GM19467 (cell line): ENCODE results near the gene DCLRE1C.
"Not testable (repeated sequence)": the region's sequence is repeated elsewhere in the genome, so short reads cannot be mapped to it uniquely, and the experiment has no call there.

ENCODE experiments used
- ATAC-seq: cut with Tn5 transposase; IDR thresholded peaks from one replicate; pipeline ENCODE4 v1.9.1; 2021; ENCODE audit warnings: mild to moderate bottlenecking, moderate library complexity; ENCODE audit not compliant: unreplicated experiment

The DCLRE1C gene

GRCh38 chr10:14947268-14947667 is 6.6 kb downstream of the DCLRE1C start:
- ATAC-seq: no peak

GRCh38 chr10:14945108-14945507 is 8.8 kb downstream of the DCLRE1C start:
- ATAC-seq: no peak

GRCh38 chr10:14942950-14943338 is 11.0 kb downstream of the DCLRE1C start:
- ATAC-seq: not testable (repeated sequence)

GRCh38 chr10:14942147-14942949 is 11.5 kb downstream of the DCLRE1C start:
- peak; percentile 86 for ATAC-seq

- ATAC-seq: not testable (repeated sequence)
Observed at GRCh38 chr10:14938971-14939370, 14.9 kb downstream of the DCLRE1C start.

GRCh38 chr10:14936584-14936983 is 17.3 kb downstream of the DCLRE1C start:
- ATAC-seq: no peak

GRCh38 chr10:14930610-14931009 is 23.3 kb downstream of the DCLRE1C start:
- ATAC-seq: no peak

GRCh38 chr10:14926722-14927416 is 27.0 kb downstream of the DCLRE1C start:
- peak; percentile 96 for ATAC-seq

GRCh38 chr10:14926061-14926470 is 27.8 kb downstream of the DCLRE1C start:
- ATAC-seq: peak; percentile 3

- no peak for ATAC-seq
Observed at GRCh38 chr10:14925268-14925667, 28.6 kb downstream of the DCLRE1C start.

- ATAC-seq: no peak
Observed at GRCh38 chr10:14924013-14924412, 29.9 kb downstream of the DCLRE1C start.

GRCh38 chr10:14918964-14919363 is 34.9 kb downstream of the DCLRE1C start:
- no peak for ATAC-seq

- ATAC-seq: no peak
Observed at GRCh38 chr10:14917827-14918226, 36.1 kb downstream of the DCLRE1C start.

GRCh38 chr10:14916600-14916999 is 37.3 kb downstream of the DCLRE1C start:
- no peak for ATAC-seq

- ATAC-seq: no peak
Observed at GRCh38 chr10:14911801-14912200, 42.1 kb downstream of the DCLRE1C start.

- ATAC-seq: no peak
Observed at GRCh38 chr10:14910953-14911352, 42.9 kb downstream of the DCLRE1C start.

GRCh38 chr10:14909101-14909500 is 44.8 kb downstream of the DCLRE1C start:
- ATAC-seq: no peak

- not testable (repeated sequence) for ATAC-seq
Observed at GRCh38 chr10:14907591-14907990, 46.3 kb downstream of the DCLRE1C start.

- ATAC-seq: no peak
Observed at GRCh38 chr10:14906765-14907164, 47.1 kb downstream of the DCLRE1C start.

GRCh38 chr10:14905890-14906289 is 48.0 kb downstream of the DCLRE1C start:
- no peak for ATAC-seq

- no peak for ATAC-seq
Observed at GRCh38 chr10:14904864-14905263, 49.0 kb downstream of the DCLRE1C start.

GRCh38 chr10:14904316-14904732 is 49.6 kb downstream of the DCLRE1C start:
- peak; percentile 50 for ATAC-seq
